GM13977 (cell line): ENCODE measurements around the gene FAM217B.

Experiments
- DNase-seq: peaks from one replicate; pipeline ENCODE4 v3.0.0; 2012; ENCODE audit warnings: low spot score
- in situ Hi-C: fragments of 300-500 bp; cut with MboI; formaldehyde crosslinking; loops from one replicate; pipeline ENCODE4 v1.12.0; 2022; ENCODE audit warnings: low sequenced_read_pairs, low pct_unique_long_range_greater_than_20kb, mixed read lengths, inconsistent platforms; ENCODE audit not compliant: unreplicated experiment
- TF ChIP-seq, protein P1 (sequence below): IDR thresholded peaks from 2 replicates; pipeline ENCODE4 v1.5.1; 2012; ENCODE audit warnings: mild to moderate bottlenecking, control low read depth; ENCODE audit not compliant: insufficient read depth; ENCODE audit errors: extremely low read depth, missing control alignments

Gene FAM217B

GRCh38 chr20:59911041-59911440 is 29.1 kb upstream of the FAM217B start:
- TF ChIP-seq, protein P1, sequence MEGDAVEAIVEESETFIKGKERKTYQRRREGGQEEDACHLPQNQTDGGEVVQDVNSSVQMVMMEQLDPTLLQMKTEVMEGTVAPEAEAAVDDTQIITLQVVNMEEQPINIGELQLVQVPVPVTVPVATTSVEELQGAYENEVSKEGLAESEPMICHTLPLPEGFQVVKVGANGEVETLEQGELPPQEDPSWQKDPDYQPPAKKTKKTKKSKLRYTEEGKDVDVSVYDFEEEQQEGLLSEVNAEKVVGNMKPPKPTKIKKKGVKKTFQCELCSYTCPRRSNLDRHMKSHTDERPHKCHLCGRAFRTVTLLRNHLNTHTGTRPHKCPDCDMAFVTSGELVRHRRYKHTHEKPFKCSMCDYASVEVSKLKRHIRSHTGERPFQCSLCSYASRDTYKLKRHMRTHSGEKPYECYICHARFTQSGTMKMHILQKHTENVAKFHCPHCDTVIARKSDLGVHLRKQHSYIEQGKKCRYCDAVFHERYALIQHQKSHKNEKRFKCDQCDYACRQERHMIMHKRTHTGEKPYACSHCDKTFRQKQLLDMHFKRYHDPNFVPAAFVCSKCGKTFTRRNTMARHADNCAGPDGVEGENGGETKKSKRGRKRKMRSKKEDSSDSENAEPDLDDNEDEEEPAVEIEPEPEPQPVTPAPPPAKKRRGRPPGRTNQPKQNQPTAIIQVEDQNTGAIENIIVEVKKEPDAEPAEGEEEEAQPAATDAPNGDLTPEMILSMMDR: no peak
- in situ Hi-C loops: no loop called here
- no peak for DNase-seq

- in situ Hi-C loops: no loop called here
- TF ChIP-seq, protein P1: no peak
- no peak for DNase-seq
These were observed 27.6 kb upstream of the FAM217B start for GRCh38 chr20:59912609-59913008.

DNA sequence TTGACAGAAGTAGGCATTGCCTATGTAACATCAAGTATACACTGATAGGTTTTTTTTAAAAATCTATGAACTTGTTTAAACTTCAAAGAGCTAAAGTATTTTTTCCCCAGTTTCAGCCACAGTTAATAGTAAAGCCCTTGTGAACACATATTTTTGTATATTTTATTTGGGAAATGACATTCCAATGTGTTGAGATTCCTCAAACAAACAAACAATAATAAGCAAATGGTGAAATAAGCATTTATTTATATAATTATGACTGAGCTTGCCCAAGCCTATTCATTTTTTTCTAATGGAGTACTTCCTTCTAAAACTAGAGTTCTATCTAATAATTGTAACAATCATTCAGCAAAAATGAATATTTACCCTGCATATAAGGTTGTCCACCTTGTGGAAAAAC is 19.2 kb upstream of the FAM217B start:
- DNase-seq: no peak
- in situ Hi-C loops: no loop called here
- TF ChIP-seq, protein P1: no peak

GRCh38 chr20:59923514-59923913 is 16.7 kb upstream of the FAM217B start:
- TF ChIP-seq, protein P1: no peak
- DNase-seq: no peak
- in situ Hi-C loops: no loop called here

DNA sequence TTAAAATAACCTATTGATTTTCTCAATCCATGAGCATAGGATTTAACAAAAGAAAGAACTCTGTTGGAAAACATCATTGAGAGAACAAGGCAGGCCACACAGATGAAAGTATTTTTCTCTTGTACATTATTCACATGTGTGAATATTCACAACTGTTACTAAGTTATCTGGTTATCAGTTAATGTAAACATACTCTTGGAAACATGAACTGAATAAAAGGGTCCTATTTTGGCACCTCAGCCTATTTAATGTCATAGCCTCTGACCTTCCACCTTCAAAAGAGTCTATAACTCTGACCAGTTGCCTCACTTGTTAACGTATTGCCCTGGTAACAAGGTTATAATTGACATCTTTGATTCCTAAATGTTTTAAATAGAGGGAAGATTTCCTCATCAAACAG is 14.8 kb upstream of the FAM217B start:
- TF ChIP-seq, protein P1: no peak
- in situ Hi-C loops: no loop called here
- no peak for DNase-seq

DNA sequence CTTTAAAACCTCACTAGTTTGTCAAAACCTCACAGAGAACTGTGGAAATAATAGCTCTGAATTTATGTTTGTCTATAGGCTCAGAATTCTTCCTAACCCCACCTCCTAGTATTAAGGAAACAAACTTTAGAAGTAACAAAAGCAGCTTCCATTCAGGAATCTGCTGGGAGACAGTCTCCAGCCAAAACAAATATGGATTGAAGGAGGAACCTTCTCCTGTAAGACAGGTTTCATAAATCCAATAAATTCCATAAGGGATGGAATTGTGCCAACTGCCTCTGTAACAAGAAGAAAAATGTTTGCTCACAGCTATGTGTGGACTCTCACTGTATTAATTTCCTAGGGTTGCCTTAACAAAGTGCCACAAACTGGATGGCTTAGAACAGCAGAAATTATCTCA is 14.3 kb upstream of the FAM217B start:
- DNase-seq: no peak
- in situ Hi-C loops: no loop called here
- TF ChIP-seq, protein P1: no peak

- TF ChIP-seq, protein P1: no peak
- in situ Hi-C loops: no loop called here
- DNase-seq: no peak
These were observed 8.5 kb upstream of the FAM217B start for GRCh38 chr20:59931511-59932312.
